ENCODE measurements around the gene MAOA. TPM values are rescaled to one million over a fixed set of nuclear protein-coding genes. Genes with fewer than 3 reads are reported as not detected.

MAOA gene
- total and polyA plus RNA-seq, 2 donors (not counting 1 experiment from before 2014, with no cell fraction given) = 0.05 TPM; not detected in 1

DNA sequence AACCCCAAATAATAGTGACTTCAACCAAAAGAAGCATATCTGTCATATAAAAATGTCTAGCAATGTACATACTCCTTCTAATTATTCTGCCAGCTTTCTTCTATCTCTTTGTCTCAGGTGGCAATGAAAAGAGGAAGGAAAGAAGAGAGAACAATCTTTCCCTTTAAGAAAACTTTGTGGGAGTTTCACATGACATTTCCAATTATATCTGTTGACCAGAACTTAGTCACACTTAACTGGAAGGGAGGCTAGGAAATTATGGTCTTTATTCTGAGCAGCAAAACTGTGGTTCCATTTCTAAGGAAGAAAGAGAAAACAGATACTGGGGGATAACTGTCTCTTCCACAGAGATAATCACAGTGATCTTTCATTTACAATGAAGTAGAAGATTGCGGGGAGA lies 12.9 kb upstream of the MAOA start:
- intact Hi-C loops (cut with micrococcal nuclease) = no loop called here
- no peaks in the 10 kb centered on the region for H4K20me1 ChIP-seq (ENCODE audit: control insufficient read depth, insufficient read depth, low read length, poor library complexity, severe bottlenecking)
- Mint-ChIP-seq H3K27ac (no peak overlapping the region), H3K4me1 (no peaks in the 10 kb centered on the region), H3K4me3 (no peak overlapping the region), H3K9me3 (ENCODE audit: insufficient read depth) (no peaks in the 10 kb centered on the region), H3K27me3 (peaks cover 4% of the 10 kb centered on the region)
- H3K4me2 ChIP-seq (replicated peaks; ENCODE audit: low read depth, low read length, poor library complexity, severe bottlenecking) = no peak overlapping the region
- DNase-seq = no peak
- WGBS (ENCODE audit: insufficient coverage) = no CpG with 5 or more reads among the region's 1 CpG
- TF ChIP-seq, protein P1, sequence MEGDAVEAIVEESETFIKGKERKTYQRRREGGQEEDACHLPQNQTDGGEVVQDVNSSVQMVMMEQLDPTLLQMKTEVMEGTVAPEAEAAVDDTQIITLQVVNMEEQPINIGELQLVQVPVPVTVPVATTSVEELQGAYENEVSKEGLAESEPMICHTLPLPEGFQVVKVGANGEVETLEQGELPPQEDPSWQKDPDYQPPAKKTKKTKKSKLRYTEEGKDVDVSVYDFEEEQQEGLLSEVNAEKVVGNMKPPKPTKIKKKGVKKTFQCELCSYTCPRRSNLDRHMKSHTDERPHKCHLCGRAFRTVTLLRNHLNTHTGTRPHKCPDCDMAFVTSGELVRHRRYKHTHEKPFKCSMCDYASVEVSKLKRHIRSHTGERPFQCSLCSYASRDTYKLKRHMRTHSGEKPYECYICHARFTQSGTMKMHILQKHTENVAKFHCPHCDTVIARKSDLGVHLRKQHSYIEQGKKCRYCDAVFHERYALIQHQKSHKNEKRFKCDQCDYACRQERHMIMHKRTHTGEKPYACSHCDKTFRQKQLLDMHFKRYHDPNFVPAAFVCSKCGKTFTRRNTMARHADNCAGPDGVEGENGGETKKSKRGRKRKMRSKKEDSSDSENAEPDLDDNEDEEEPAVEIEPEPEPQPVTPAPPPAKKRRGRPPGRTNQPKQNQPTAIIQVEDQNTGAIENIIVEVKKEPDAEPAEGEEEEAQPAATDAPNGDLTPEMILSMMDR (IDR thresholded peaks at IDR 0.05) = no peak
- no peak for TF ChIP-seq EZH2 (IDR thresholded peaks at IDR 0.05; ENCODE audit: borderline replicate concordance, insufficient read depth, low read depth, low read length, poor library complexity, severe bottlenecking)
- H2AFZ ChIP-seq (ENCODE audit: insufficient read depth, low read depth, low read length, poor library complexity, severe bottlenecking) = no peak overlapping the region
- H3K36me3 ChIP-seq (replicated peaks in 1 of 2; ENCODE audit: control extremely low read depth in 1 of 2, control insufficient read depth in 1 of 2, extremely low read depth in 1 of 2, insufficient read depth in 2 of 2, low read length in 1 of 2) = no peaks in the 10 kb centered on the region
- no peak overlapping the region for H3K9ac ChIP-seq (ENCODE audit: low read length)
- H3K27ac ChIP-seq (ENCODE audit: low read length in 2 of 2) = no peak overlapping the region
- H3K9me3 ChIP-seq (ENCODE audit: control extremely low read depth in 1 of 3, control insufficient read depth in 2 of 3, insufficient read depth in 1 of 3, low read length in 2 of 3) = no peaks in the 10 kb centered on the region
- CTCF ChIA-PET = no interaction called here
- no peak overlapping the region for H3K4me3 ChIP-seq (ENCODE audit: control extremely low read depth in 1 of 5, extremely low read depth in 1 of 5, insufficient read depth in 1 of 5, low read depth in 2 of 5, low read length in 4 of 5)
- H3K4me1 ChIP-seq (ENCODE audit: control insufficient read depth in 2 of 2, insufficient read depth in 2 of 2, low read length in 2 of 2) = no peaks in the 10 kb centered on the region
- POLR2A ChIA-PET = no interaction called here
- ATAC-seq (ENCODE audit: low read depth) = no peak
- no peaks in the 10 kb centered on the region for H3K79me2 ChIP-seq (ENCODE audit: control insufficient read depth, insufficient read depth, low read length)
- no peaks in the 10 kb centered on the region for H3K27me3 ChIP-seq (replicated peaks in 1 of 4; ENCODE audit: control extremely low read depth in 1 of 4, control insufficient read depth in 3 of 4, insufficient read depth in 4 of 4, low read length in 3 of 4)

DNA sequence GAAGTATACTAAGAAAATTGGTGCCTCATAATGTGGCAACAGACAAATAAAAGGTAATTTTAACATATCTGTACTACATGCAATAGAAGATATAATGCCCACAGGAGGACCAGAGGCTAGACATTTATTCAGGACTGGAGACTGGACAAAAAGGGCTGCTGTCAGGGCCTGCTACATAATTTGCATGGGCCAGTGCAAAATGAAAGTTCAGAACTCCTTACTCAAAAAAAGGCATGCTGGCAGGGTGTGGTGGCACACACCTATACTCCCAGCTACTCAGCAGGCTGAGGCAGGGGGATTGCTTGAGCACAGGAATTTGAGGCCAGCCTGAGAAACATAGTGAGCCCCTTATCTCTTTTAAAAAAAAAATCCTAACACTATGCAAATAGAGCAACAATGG lies 12.4 kb upstream of the MAOA start:
- Histone ChIP-seq H4K20me1 (ENCODE audit: control insufficient read depth, insufficient read depth, low read length, poor library complexity, severe bottlenecking) (no peaks in the 10 kb centered on the region), H3K4me2 (replicated peaks; ENCODE audit: low read depth, low read length, poor library complexity, severe bottlenecking) (no peak overlapping the region), H3K9ac (ENCODE audit: low read length) (no peak overlapping the region), H3K4me3 (ENCODE audit: control extremely low read depth in 1 of 5, extremely low read depth in 1 of 5, insufficient read depth in 1 of 5, low read depth in 2 of 5, low read length in 4 of 5) (no peak overlapping the region), H3K27me3 (replicated peaks in 1 of 4; ENCODE audit: control extremely low read depth in 1 of 4, control insufficient read depth in 3 of 4, insufficient read depth in 4 of 4, low read length in 3 of 4) (no peaks in the 10 kb centered on the region), H3K36me3 (replicated peaks in 1 of 2; ENCODE audit: control extremely low read depth in 1 of 2, control insufficient read depth in 1 of 2, extremely low read depth in 1 of 2, insufficient read depth in 2 of 2, low read length in 1 of 2) (no peaks in the 10 kb centered on the region), H3K27ac (ENCODE audit: low read length in 2 of 2) (no peak overlapping the region), H3K79me2 (ENCODE audit: control insufficient read depth, insufficient read depth, low read length) (no peaks in the 10 kb centered on the region), H3K4me1 (ENCODE audit: control insufficient read depth in 2 of 2, insufficient read depth in 2 of 2, low read length in 2 of 2) (no peaks in the 10 kb centered on the region), H2AFZ (ENCODE audit: insufficient read depth, low read depth, low read length, poor library complexity, severe bottlenecking) (no peak overlapping the region), H3K9me3 (ENCODE audit: control extremely low read depth in 1 of 3, control insufficient read depth in 2 of 3, insufficient read depth in 1 of 3, low read length in 2 of 3) (no peaks in the 10 kb centered on the region)
- ChIA-PET CTCF (no interaction called here), POLR2A (no interaction called here)
- ATAC-seq (ENCODE audit: low read depth) = no peak
- H3K9me3 Mint-ChIP-seq (ENCODE audit: insufficient read depth) = no peaks in the 10 kb centered on the region
- no peaks in the 10 kb centered on the region for H3K4me1 Mint-ChIP-seq
- H3K27ac Mint-ChIP-seq = no peak overlapping the region
- H3K4me3 Mint-ChIP-seq = no peak overlapping the region
- H3K27me3 Mint-ChIP-seq = peaks cover 4% of the 10 kb centered on the region
- TF ChIP-seq, protein P1 (IDR thresholded peaks at IDR 0.05) = no peak
- TF ChIP-seq EZH2 (IDR thresholded peaks at IDR 0.05; ENCODE audit: borderline replicate concordance, insufficient read depth, low read depth, low read length, poor library complexity, severe bottlenecking) = no peak
- no peak for DNase-seq
- intact Hi-C loops (cut with micrococcal nuclease) = no loop called here
